Thoracic aorta (tissue), 2 donors: ENCODE data around the gene RRBP1. TPM values are rescaled to one million over a fixed set of nuclear protein-coding genes. Genes with fewer than 3 reads are reported as not detected.

Experiments used
- ATAC-seq: fragments of 150-250 bp; one replicate; pipeline ENCODE4 v1.8.0; 2017; ENCODE audit warnings: low read depth; ENCODE audit not compliant: insufficient number of reproducible peaks, low FRiP score
- DNase-seq: peaks from one replicate; pipeline ENCODE4 v3.0.0-alpha.2; 2020; ENCODE audit warnings: low spot score
- H3K27ac ChIP-seq, 2 donors: fragments of 200-600 bp; sonication (generic); 1 replicate in 1 of 2; 2 replicates in 1 of 2; pipeline ENCODE4 v1.5.1; 2016; ENCODE audit warnings: mild to moderate bottlenecking in 2 of 2, moderate library complexity in 2 of 2
- H3K27me3 ChIP-seq: fragments of 200-600 bp; sonication (generic); replicated peaks from 2 replicates; pipeline ENCODE4 v1.6.0; 2016; ENCODE audit warnings: mild to moderate bottlenecking; ENCODE audit not compliant: insufficient read depth
- H3K36me3 ChIP-seq: fragments of 200-600 bp; sonication (generic); one replicate; pipeline ENCODE4 v1.5.1; 2016
- H3K4me1 ChIP-seq, 2 donors: fragments of 200-600 bp; sonication (generic); 1 replicate in 1 of 2; 2 replicates in 1 of 2; pipeline versions ENCODE4 v1.5.1 to v1.6.0; 2016; ENCODE audit warnings: low read depth in 2 of 2, mild to moderate bottlenecking in 1 of 2; ENCODE audit not compliant: control insufficient read depth in 1 of 2
- H3K4me3 ChIP-seq: fragments of 200-600 bp; sonication (generic); 2 replicates; pipeline ENCODE4 v1.5.1; 2016; ENCODE audit warnings: mild to moderate bottlenecking
- H3K9me3 ChIP-seq: fragments of 200-600 bp; sonication (generic); 2 replicates; pipeline ENCODE4 v1.5.1; 2016
- total RNA-seq, 2 donors: library from RNA; depleted of rRNA; stranded (reverse); fragments of >200 nt; gene quantifications; one replicate each; pipeline versions ENCODE4 v1.1.0 to v1.2.3, GENCODE V29; 2016
- TF ChIP-seq, protein P1 (sequence below): fragments of 200-600 bp; sonication (generic); IDR thresholded peaks from one replicate; pipeline ENCODE4 v1.5.1; 2019; ENCODE audit warnings: antibody characterized with exemption

Gene RRBP1
- total RNA-seq, 2 donors from 2014 or later: 113 to 163 TPM

- Histone ChIP-seq H3K4me1 (peaks cover 12 to 61% of the 10 kb centered on the region in 2 donors), H3K27ac (no peak overlapping the region), H3K4me3 (no peak overlapping the region), H3K36me3 (peaks cover 13% of the 10 kb centered on the region), H3K9me3 (no peaks in the 10 kb centered on the region), H3K27me3 (no peaks in the 10 kb centered on the region)
- TF ChIP-seq, protein P1, sequence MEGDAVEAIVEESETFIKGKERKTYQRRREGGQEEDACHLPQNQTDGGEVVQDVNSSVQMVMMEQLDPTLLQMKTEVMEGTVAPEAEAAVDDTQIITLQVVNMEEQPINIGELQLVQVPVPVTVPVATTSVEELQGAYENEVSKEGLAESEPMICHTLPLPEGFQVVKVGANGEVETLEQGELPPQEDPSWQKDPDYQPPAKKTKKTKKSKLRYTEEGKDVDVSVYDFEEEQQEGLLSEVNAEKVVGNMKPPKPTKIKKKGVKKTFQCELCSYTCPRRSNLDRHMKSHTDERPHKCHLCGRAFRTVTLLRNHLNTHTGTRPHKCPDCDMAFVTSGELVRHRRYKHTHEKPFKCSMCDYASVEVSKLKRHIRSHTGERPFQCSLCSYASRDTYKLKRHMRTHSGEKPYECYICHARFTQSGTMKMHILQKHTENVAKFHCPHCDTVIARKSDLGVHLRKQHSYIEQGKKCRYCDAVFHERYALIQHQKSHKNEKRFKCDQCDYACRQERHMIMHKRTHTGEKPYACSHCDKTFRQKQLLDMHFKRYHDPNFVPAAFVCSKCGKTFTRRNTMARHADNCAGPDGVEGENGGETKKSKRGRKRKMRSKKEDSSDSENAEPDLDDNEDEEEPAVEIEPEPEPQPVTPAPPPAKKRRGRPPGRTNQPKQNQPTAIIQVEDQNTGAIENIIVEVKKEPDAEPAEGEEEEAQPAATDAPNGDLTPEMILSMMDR: no peak
- no peak for DNase-seq
- no peak for ATAC-seq
These were observed 23.4 kb downstream of the RRBP1 start for GRCh38 chr20:17658648-17658993.

- peaks cover 13% of the 10 kb centered on the region for H3K36me3 ChIP-seq
- peaks cover 14 to 59% of the 10 kb centered on the region in 2 donors for H3K4me1 ChIP-seq
- no peaks in the 10 kb centered on the region for H3K27me3 ChIP-seq
- no peak for ATAC-seq
- H3K9me3 ChIP-seq: no peaks in the 10 kb centered on the region
- TF ChIP-seq, protein P1: no peak
- no peak for DNase-seq
- no peak overlapping the region for H3K27ac ChIP-seq
- no peak overlapping the region for H3K4me3 ChIP-seq
These were observed 24.0 kb downstream of the RRBP1 start for GRCh38 chr20:17657898-17658647.

GRCh38 chr20:17657079-17657825, 24.8 kb downstream of the RRBP1 start:
- H3K36me3 ChIP-seq: peaks cover 13% of the 10 kb centered on the region
- TF ChIP-seq, protein P1: no peak
- peaks cover 13 to 59% of the 10 kb centered on the region in 2 donors for H3K4me1 ChIP-seq
- no peaks in the 10 kb centered on the region for H3K27me3 ChIP-seq
- DNase-seq: no peak
- no peak for ATAC-seq
- H3K9me3 ChIP-seq: no peaks in the 10 kb centered on the region
- no peak overlapping the region for H3K27ac ChIP-seq
- no peak overlapping the region for H3K4me3 ChIP-seq

- H3K36me3 ChIP-seq: peaks cover 13% of the 10 kb centered on the region
- H3K9me3 ChIP-seq: no peaks in the 10 kb centered on the region
- H3K4me3 ChIP-seq: no peak overlapping the region
- DNase-seq (no peak), ATAC-seq (no peak)
- TF ChIP-seq, protein P1: no peak
- H3K27ac ChIP-seq: no peak overlapping the region
- H3K4me1 ChIP-seq: peaks cover 6 to 59% of the 10 kb centered on the region in 2 donors
- no peaks in the 10 kb centered on the region for H3K27me3 ChIP-seq
These were observed 26.1 kb downstream of the RRBP1 start for GRCh38 chr20:17655865-17656479.

- ATAC-seq: no peak
These were observed 26.8 kb downstream of the RRBP1 start for GRCh38 chr20:17655286-17655651.

More at GRCh38 chr20:17655286-17655651, 26.8 kb downstream of the RRBP1 start:
- TF ChIP-seq, protein P1: no peak
- no peaks in the 10 kb centered on the region for H3K9me3 ChIP-seq
- peaks cover 13% of the 10 kb centered on the region for H3K36me3 ChIP-seq
- H3K27me3 ChIP-seq: no peaks in the 10 kb centered on the region
- no peak overlapping the region for H3K27ac ChIP-seq
- no peak overlapping the region for H3K4me3 ChIP-seq
- no peak for DNase-seq
- H3K4me1 ChIP-seq: peaks cover 4 to 59% of the 10 kb centered on the region in 2 donors
